ENCODE results near the gene MSH5. TPM values are rescaled to one million over a fixed set of nuclear protein-coding genes. Genes with fewer than 3 reads are reported as not detected.
A peak's percentile ranks its signal among the peaks of the same experiment; 100 is the strongest.

Gene MSH5
- total and polyA plus RNA-seq, 2 of the 13 experiments (the other 11 are each of a cell fraction or from before 2014, with no cell fraction given): 10.2 to 38.7 TPM

DNA sequence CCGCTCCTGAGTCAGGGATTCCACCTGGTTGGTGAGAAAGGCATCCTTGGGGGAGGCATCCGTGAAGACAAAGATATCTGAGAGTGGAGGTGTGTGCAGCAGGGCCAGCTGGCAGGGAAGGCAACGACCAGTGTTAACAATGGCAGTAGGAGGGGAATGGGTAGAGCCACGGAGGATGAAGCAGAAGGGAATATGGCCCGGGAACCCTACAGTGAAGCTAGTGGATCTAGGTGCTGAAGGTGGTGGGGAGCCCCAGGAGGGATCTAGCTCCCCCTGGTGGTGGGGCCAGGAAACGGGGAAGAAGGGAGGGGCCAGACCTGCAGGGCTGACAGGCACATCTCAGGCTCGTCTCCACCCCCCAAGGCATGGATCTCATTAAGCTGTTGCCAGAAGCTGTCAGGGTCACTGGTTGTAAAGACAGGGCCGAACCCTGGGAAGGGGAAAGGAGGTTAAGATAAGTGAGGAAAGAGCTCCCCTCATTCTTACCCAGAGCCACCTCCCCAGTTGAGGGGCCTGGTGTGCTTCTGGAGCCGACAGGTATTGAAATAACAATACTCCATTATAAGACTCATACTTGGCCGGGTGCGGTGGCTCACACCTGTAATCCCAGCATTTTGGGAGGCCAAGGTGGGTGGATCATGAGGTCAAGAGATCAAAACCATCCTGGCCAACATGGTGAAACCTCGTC, 30.0 kb downstream of the MSH5 start (continued):
- TF ChIP-seq PRDM10 (CRISPR knock-in tag; IDR thresholded peaks at IDR 0.05; ENCODE audit: low read depth): 0 out of 2 replicates have a peak, but pooled peaks have one; percentile 46
- no peak for TF ChIP-seq RBM39 (IDR thresholded peaks at IDR 0.05; ENCODE audit: low read depth, low read length, poor library complexity, severe bottlenecking)
- TF ChIP-seq SMARCE1 (IDR thresholded peaks at IDR 0.05; ENCODE audit: borderline replicate concordance): no peak
- no peak for TF ChIP-seq DDIT3 (CRISPR knock-in tag; IDR thresholded peaks at IDR 0.05)
- TF ChIP-seq ZNF766 (CRISPR knock-in tag; IDR thresholded peaks at IDR 0.05; ENCODE audit: borderline replicate concordance): no peak
- TF ChIP-seq ZNF639 (CRISPR knock-in tag; conservative IDR thresholded peaks at IDR 0.05): no peak; the same call in 1 of the 2 replicates
- TF ChIP-seq, protein P1, sequence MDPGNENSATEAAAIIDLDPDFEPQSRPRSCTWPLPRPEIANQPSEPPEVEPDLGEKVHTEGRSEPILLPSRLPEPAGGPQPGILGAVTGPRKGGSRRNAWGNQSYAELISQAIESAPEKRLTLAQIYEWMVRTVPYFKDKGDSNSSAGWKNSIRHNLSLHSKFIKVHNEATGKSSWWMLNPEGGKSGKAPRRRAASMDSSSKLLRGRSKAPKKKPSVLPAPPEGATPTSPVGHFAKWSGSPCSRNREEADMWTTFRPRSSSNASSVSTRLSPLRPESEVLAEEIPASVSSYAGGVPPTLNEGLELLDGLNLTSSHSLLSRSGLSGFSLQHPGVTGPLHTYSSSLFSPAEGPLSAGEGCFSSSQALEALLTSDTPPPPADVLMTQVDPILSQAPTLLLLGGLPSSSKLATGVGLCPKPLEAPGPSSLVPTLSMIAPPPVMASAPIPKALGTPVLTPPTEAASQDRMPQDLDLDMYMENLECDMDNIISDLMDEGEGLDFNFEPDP (CRISPR knock-in tag; conservative IDR thresholded peaks at IDR 0.05): no peak
- peak; percentile 38; the same call in 1 of the 2 replicates for TF ChIP-seq SP4 (CRISPR knock-in tag; IDR thresholded peaks at IDR 0.05)
- TF ChIP-seq, protein P2, sequence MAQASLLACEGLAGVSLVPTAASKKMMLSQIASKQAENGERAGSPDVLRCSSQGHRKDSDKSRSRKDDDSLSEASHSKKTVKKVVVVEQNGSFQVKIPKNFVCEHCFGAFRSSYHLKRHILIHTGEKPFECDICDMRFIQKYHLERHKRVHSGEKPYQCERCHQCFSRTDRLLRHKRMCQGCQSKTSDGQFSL (CRISPR knock-in tag; IDR thresholded peaks at IDR 0.05): peak; percentile 69; the same call in 1 of the 2 replicates
- TF ChIP-seq, protein P3, sequence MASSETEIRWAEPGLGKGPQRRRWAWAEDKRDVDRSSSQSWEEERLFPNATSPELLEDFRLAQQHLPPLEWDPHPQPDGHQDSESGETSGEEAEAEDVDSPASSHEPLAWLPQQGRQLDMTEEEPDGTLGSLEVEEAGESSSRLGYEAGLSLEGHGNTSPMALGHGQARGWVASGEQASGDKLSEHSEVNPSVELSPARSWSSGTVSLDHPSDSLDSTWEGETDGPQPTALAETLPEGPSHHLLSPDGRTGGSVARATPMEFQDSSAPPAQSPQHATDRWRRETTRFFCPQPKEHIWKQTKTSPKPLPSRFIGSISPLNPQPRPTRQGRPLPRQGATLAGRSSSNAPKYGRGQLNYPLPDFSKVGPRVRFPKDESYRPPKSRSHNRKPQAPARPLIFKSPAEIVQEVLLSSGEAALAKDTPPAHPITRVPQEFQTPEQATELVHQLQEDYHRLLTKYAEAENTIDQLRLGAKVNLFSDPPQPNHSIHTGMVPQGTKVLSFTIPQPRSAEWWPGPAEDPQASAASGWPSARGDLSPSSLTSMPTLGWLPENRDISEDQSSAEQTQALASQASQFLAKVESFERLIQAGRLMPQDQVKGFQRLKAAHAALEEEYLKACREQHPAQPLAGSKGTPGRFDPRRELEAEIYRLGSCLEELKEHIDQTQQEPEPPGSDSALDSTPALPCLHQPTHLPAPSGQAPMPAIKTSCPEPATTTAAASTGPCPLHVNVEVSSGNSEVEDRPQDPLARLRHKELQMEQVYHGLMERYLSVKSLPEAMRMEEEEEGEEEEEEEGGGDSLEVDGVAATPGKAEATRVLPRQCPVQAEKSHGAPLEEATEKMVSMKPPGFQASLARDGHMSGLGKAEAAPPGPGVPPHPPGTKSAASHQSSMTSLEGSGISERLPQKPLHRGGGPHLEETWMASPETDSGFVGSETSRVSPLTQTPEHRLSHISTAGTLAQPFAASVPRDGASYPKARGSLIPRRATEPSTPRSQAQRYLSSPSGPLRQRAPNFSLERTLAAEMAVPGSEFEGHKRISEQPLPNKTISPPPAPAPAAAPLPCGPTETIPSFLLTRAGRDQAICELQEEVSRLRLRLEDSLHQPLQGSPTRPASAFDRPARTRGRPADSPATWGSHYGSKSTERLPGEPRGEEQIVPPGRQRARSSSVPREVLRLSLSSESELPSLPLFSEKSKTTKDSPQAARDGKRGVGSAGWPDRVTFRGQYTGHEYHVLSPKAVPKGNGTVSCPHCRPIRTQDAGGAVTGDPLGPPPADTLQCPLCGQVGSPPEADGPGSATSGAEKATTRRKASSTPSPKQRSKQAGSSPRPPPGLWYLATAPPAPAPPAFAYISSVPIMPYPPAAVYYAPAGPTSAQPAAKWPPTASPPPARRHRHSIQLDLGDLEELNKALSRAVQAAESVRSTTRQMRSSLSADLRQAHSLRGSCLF (CRISPR knock-in tag; IDR thresholded peaks at IDR 0.05; ENCODE audit: borderline replicate concordance): no peak
- no peak for TF ChIP-seq ZZZ3 (CRISPR knock-in tag; IDR thresholded peaks at IDR 0.05; ENCODE audit: borderline replicate concordance)
- TF ChIP-seq RAD21 (CRISPR knock-in tag; IDR thresholded peaks at IDR 0.05): peak; percentile 96
- TF ChIP-seq MEF2D (CRISPR knock-in tag; IDR thresholded peaks at IDR 0.05): no peak
- TF ChIP-seq ZNF543 (CRISPR knock-in tag; IDR thresholded peaks at IDR 0.05): no peak

Data from HepG2 (cell line).